ENCODE results near the gene MAX.

Gene MAX

DNA sequence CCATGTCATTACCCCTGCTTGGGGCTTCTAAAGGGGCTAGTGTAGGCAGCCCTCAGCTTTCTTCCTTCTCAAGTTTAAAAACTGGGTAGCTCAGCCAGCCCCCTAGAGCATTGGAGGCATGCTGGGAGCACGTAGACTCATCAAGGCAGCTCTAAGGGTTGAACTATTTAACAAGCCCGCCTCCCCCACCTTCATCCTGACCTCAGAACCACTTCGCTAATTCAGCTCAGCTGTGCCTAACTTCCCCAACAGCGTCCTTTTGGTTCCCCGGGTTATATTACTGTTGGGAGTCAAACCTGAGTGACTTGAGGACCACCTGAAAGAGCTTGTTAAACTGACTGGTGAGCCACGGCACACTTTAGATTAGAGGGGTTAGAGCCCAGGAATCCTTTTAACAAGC lies 30.1 kb downstream of the MAX start:
- TF ChIP-seq, protein P1, sequence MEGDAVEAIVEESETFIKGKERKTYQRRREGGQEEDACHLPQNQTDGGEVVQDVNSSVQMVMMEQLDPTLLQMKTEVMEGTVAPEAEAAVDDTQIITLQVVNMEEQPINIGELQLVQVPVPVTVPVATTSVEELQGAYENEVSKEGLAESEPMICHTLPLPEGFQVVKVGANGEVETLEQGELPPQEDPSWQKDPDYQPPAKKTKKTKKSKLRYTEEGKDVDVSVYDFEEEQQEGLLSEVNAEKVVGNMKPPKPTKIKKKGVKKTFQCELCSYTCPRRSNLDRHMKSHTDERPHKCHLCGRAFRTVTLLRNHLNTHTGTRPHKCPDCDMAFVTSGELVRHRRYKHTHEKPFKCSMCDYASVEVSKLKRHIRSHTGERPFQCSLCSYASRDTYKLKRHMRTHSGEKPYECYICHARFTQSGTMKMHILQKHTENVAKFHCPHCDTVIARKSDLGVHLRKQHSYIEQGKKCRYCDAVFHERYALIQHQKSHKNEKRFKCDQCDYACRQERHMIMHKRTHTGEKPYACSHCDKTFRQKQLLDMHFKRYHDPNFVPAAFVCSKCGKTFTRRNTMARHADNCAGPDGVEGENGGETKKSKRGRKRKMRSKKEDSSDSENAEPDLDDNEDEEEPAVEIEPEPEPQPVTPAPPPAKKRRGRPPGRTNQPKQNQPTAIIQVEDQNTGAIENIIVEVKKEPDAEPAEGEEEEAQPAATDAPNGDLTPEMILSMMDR (conservative IDR thresholded peaks at IDR 0.05; ENCODE audit: low read length) = no peak
- DNase-seq (ENCODE audit: low read depth) = peak; percentile 23
- H3K4me3 ChIP-seq (ENCODE audit: low read length) = no peak overlapping the region

DNA sequence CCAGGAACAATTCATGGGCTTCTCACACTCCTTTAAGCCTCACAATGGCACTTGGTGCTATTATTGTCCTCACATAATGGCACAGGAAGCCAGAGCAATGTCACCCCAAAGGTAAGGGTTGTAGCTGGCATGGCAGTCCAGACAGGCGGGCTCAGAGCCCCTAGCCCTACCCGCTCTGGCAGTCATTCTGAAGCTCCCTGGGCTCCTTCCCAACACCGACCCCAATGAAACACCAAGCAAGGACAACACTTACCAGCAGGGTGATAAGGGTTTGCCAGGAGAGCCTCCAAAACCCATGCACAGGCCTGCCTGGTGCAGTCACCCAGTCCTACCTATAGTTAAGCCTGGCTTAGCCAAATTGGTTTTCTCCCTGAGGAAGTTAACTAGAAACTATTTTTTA lies 30.8 kb downstream of the MAX start:
- TF ChIP-seq, protein P1 (conservative IDR thresholded peaks at IDR 0.05; ENCODE audit: low read length) = no peak

DNA sequence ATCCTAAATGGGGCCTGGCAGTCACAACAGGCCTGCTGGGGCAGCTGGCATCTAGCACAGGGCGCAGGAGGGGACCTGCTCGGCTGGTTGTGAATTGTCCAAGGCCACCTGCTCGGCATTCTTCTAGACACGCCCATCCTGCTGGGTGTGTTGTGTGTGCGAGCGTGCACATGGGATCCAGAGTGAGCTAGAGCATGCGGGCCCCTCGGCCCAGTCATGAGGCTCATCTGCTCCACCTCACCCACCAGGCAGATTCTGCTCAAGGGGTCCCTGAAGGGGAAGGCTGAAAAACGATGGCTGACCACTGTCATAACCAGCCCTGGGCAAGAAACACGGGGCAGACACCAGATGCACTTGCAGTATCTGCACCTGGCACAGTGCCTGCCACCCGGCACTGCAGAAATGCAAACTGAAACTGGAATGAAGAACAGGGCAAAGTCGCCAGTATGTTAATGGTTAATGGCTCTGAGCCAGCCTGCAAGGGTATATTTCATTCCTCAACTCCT lies 31.8 kb downstream of the MAX start:
- H3K4me3 ChIP-seq (ENCODE audit: low read length) = no peak overlapping the region
- DNase-seq (ENCODE audit: low read depth) = peak; percentile 20
- TF ChIP-seq, protein P1 (conservative IDR thresholded peaks at IDR 0.05; ENCODE audit: low read length) = no peak

More for the DNA sequence above, 30.8 kb downstream of the MAX start:
- DNase-seq (ENCODE audit: low read depth) = no peak
- no peak overlapping the region for H3K4me3 ChIP-seq (ENCODE audit: low read length)

DNA sequence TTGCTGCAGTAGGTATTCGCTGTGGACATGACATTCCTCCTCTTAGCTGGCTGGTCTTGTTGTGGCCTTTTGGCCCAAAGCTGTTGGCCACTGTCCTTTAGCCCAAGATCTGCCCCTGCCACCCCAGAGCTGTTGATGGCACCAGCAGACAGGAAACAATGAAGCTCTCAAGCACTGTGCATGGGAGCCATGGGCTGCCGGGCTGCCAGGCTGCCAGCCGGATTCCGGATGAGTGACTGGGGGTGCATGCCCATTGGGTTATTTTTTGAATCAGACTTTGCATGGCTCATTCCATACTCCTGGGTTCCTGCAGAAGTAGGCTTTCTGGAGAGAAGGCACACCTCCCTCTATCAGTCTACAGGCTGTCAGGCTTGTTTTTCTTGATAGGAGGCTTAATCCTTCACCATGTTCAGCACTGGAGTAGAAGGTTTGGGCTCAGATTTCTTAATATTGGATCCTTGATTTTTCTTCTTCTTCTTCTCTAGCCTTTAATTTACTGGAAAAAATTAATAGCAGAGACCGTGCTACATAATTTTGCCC lies 32.4 kb downstream of the MAX start:
- no peak overlapping the region for H3K4me3 ChIP-seq (ENCODE audit: low read length)
- TF ChIP-seq, protein P1 (conservative IDR thresholded peaks at IDR 0.05; ENCODE audit: low read length) = no peak
- no peak for DNase-seq (ENCODE audit: low read depth)

DNA sequence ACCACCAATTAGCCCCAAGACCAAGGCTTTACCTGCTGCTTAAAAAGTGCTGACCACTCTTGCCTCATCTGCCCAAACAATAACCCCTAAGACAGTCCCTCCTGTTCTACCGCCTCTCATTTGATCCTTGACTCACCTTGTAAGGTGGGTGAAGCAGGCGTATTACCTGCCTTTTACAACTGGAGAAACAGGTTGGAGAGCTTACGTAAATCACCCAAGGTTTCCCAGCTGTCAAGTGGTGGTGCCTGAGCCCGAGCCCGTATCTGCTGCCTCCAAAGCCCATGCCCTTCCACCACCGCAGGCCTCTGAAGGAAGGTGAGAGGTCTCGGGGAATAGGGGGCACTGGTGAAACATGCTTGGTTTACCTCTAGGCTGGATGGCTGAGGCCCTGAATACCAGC lies 36.6 kb downstream of the MAX start:
- TF ChIP-seq, protein P1 (conservative IDR thresholded peaks at IDR 0.05; ENCODE audit: low read length) = no peak
- H3K4me3 ChIP-seq (ENCODE audit: low read length) = no peak overlapping the region
- no peak for DNase-seq (ENCODE audit: low read depth)

DNA sequence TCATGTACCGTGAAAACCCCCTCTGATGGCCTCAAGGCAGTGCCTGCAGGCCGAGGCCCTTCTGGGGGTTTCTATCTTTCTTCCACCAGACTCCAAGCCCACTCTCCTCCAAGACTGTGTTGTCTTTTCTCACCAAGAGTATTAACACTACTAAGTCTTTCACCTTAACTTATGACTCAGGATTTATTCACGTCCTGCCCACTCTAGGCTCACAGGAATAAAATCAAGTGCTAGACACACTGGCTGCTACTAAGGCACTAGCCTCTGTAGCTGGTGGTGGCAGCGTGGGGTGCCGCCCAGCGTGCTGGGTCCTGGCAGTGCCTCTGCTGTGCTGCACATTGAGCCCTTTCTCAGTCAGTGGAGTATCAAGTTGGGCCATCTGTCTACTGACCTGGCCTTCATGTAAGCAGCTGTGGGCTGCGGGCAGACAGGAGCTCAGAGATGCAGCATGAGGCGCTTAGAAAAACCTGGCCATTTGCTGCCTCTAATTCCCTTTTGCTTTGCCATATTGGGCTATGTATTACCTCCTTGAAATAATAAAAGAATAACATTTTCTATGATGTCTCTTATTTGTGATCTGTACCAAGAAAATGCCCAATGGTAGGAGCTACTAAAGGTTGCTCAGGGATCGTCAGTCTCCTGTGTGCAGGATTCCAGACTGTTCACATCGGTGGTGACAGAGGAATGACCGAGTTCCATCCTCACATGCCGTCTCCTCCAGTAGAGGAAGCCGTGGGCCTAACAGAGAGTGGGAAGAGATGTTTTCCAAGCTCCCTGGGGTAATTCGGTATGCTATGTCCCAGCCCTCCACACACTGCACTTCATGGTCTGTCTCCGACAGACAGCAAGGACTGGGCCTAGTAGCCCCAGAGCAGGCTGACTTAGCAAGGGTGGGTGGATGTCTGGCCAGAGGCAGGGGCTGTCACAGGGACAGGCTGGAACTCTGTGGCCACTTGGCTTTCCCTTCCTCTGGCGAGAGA lies 39.9 kb downstream of the MAX start:
- DNase-seq (ENCODE audit: low read depth) = no peak
- H3K4me3 ChIP-seq (ENCODE audit: low read length) = no peak overlapping the region
- TF ChIP-seq, protein P1 (conservative IDR thresholded peaks at IDR 0.05; ENCODE audit: low read length) = no peak

Measured in AG10803 (cell line).